ENCODE data around the gene FZR1. TPM values are rescaled to one million over a fixed set of nuclear protein-coding genes. Genes with fewer than 3 reads are reported as not detected.
"Not testable (repeated sequence)": the region's sequence is repeated elsewhere in the genome, so short reads cannot be mapped to it uniquely, and the experiment has no call there.

Gene FZR1
- total RNA-seq, 1 experiment from 2014 or later: 87.4 TPM

GRCh38 chr19:3528080-3528479, 22.0 kb downstream of the FZR1 start:
- Histone ChIP-seq H3K9me3 (ENCODE audit: low read depth, low read length, poor library complexity, severe bottlenecking) (no peaks in the 10 kb centered on the region), H3K27me3 (replicated peaks; ENCODE audit: insufficient read depth, low read depth, low read length, poor library complexity) (no peaks in the 10 kb centered on the region), H3K36me3 (ENCODE audit: insufficient read depth, low read length, poor library complexity, severe bottlenecking) (peaks cover 67% of the 10 kb centered on the region), H3K27ac (ENCODE audit: low read depth, low read length, poor library complexity, severe bottlenecking) (no peak overlapping the region), H3K4me1 (ENCODE audit: insufficient read depth, low read length, poor library complexity, severe bottlenecking) (no peaks in the 10 kb centered on the region), H3K4me3 (ENCODE audit: low read depth, low read length, poor library complexity, severe bottlenecking) (no peak overlapping the region)
- no TSS peak for BruUV-seq (replicated peaks)
- intact Hi-C loops (cut with micrococcal nuclease; ENCODE audit: unreplicated experiment): no loop called here
- ChIA-PET CTCF (no interaction called here), POLR2A (ENCODE audit: low non-redundant PET) (no interaction called here)
- TF ChIP-seq EZH2 (IDR thresholded peaks at IDR 0.05; ENCODE audit: borderline replicate concordance, low read depth, low read length, poor library complexity, severe bottlenecking): no peak
- no peak for TF ChIP-seq CTCF (conservative IDR thresholded peaks at IDR 0.05; ENCODE audit: low read depth, low read length)
- no peak for DNase-seq (ENCODE audit: low spot score)

GRCh38 chr19:3528539-3529211, 22.6 kb downstream of the FZR1 start:
- Histone ChIP-seq H3K9me3 (ENCODE audit: low read depth, low read length, poor library complexity, severe bottlenecking) (no peaks in the 10 kb centered on the region), H3K4me3 (ENCODE audit: low read depth, low read length, poor library complexity, severe bottlenecking) (no peak overlapping the region), H3K36me3 (ENCODE audit: insufficient read depth, low read length, poor library complexity, severe bottlenecking) (peaks cover 67% of the 10 kb centered on the region), H3K27me3 (replicated peaks; ENCODE audit: insufficient read depth, low read depth, low read length, poor library complexity) (no peaks in the 10 kb centered on the region), H3K4me1 (ENCODE audit: insufficient read depth, low read length, poor library complexity, severe bottlenecking) (no peaks in the 10 kb centered on the region), H3K27ac (ENCODE audit: low read depth, low read length, poor library complexity, severe bottlenecking) (no peak overlapping the region)
- DNase-seq (ENCODE audit: low spot score): no peak
- no TSS peak for BruUV-seq (replicated peaks)
- CTCF ChIA-PET: no interaction called here
- POLR2A ChIA-PET (ENCODE audit: low non-redundant PET): no interaction called here
- intact Hi-C loops (cut with micrococcal nuclease; ENCODE audit: unreplicated experiment): no loop called here
- TF ChIP-seq EZH2 (IDR thresholded peaks at IDR 0.05; ENCODE audit: borderline replicate concordance, low read depth, low read length, poor library complexity, severe bottlenecking) (no peak), CTCF (conservative IDR thresholded peaks at IDR 0.05; ENCODE audit: low read depth, low read length) (no peak)

GRCh38 chr19:3529299-3529698, 23.2 kb downstream of the FZR1 start:
- H3K27ac ChIP-seq (ENCODE audit: low read depth, low read length, poor library complexity, severe bottlenecking); H3K4me3 ChIP-seq (ENCODE audit: low read depth, low read length, poor library complexity, severe bottlenecking); CTCF ChIA-PET; intact Hi-C loops (cut with micrococcal nuclease; ENCODE audit: unreplicated experiment); H3K4me1 ChIP-seq (ENCODE audit: insufficient read depth, low read length, poor library complexity, severe bottlenecking); H3K9me3 ChIP-seq (ENCODE audit: low read depth, low read length, poor library complexity, severe bottlenecking); POLR2A ChIA-PET (ENCODE audit: low non-redundant PET); H3K27me3 ChIP-seq (replicated peaks; ENCODE audit: insufficient read depth, low read depth, low read length, poor library complexity); DNase-seq (ENCODE audit: low spot score); BruUV-seq (replicated peaks): not testable (repeated sequence)
- H3K36me3 ChIP-seq (ENCODE audit: insufficient read depth, low read length, poor library complexity, severe bottlenecking): peaks cover 67% of the 10 kb centered on the region

GRCh38 chr19:3530389-3530788, 24.3 kb downstream of the FZR1 start:
- DNase-seq (ENCODE audit: low spot score): no peak
- H3K36me3 ChIP-seq (ENCODE audit: insufficient read depth, low read length, poor library complexity, severe bottlenecking): peaks cover 72% of the 10 kb centered on the region
- H3K27me3 ChIP-seq (replicated peaks; ENCODE audit: insufficient read depth, low read depth, low read length, poor library complexity): no peaks in the 10 kb centered on the region
- intact Hi-C loops (cut with micrococcal nuclease; ENCODE audit: unreplicated experiment): no loop called here
- BruUV-seq (replicated peaks): no TSS peak
- no peaks in the 10 kb centered on the region for H3K4me1 ChIP-seq (ENCODE audit: insufficient read depth, low read length, poor library complexity, severe bottlenecking)
- TF ChIP-seq CTCF (conservative IDR thresholded peaks at IDR 0.05; ENCODE audit: low read depth, low read length): no peak
- TF ChIP-seq EZH2 (IDR thresholded peaks at IDR 0.05; ENCODE audit: borderline replicate concordance, low read depth, low read length, poor library complexity, severe bottlenecking): no peak
- no peak overlapping the region for H3K4me3 ChIP-seq (ENCODE audit: low read depth, low read length, poor library complexity, severe bottlenecking)
- H3K27ac ChIP-seq (ENCODE audit: low read depth, low read length, poor library complexity, severe bottlenecking): no peak overlapping the region
- no peaks in the 10 kb centered on the region for H3K9me3 ChIP-seq (ENCODE audit: low read depth, low read length, poor library complexity, severe bottlenecking)
- ChIA-PET POLR2A (ENCODE audit: low non-redundant PET) (no interaction called here), CTCF (no interaction called here)

Measured in A673 (cell line).